ENCODE measurements around the gene KLHDC4. TPM values are rescaled to one million over a fixed set of nuclear protein-coding genes. Genes with fewer than 3 reads are reported as not detected.

Gene KLHDC4
- polyA plus RNA-seq, 1 of the 3 experiments (the other 2 are of a cell fraction) = 51.2 TPM

DNA sequence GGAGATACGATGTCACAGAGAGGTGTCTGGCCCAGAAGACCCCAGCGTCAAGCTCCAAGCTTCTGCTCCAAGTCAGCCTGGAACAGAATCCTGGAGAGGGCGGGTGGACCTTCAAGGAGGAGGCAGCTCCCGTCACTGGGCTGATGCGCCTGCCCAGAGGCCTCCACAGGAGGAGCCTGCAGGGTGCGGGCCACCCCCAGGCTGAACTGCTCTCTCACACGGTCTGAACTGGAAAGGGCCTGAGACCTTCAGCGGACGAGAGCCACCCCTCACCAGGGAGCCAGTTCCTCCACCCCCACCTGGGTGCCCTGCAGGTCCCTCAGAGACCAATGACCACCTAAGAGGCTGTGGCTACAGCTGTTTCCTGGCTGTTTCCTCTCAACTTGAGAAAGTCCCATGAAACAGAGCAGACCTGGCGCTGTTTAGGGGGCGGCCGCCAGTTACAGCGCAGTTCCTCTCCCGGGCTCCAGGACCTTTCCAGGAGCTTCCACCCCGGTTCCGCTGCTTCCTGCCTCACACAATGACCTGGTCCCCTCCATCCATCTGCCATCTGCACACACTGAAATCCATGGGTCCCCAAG lies 36.0 kb upstream of the KLHDC4 start:
- Histone ChIP-seq H3K9me3 (no peaks in the 10 kb centered on the region), H3K27me3 (ENCODE audit: insufficient read depth) (no peaks in the 10 kb centered on the region), H3F3A (replicated peaks; ENCODE audit: insufficient read depth) (no peaks in the 10 kb centered on the region), H2AFZ (ENCODE audit: low read depth) (no peak overlapping the region), H3K9me2 (no peaks in the 10 kb centered on the region), H3K4me2 (no peak overlapping the region), H3K36me3 (replicated peaks in 1 of 2; ENCODE audit: control insufficient read depth in 1 of 2, insufficient read depth in 2 of 2, low read length in 1 of 2) (no peaks in the 10 kb centered on the region), H3K9ac (no peak overlapping the region), H4K20me1 (ENCODE audit: insufficient read depth) (no peaks in the 10 kb centered on the region), H3K27ac (ENCODE audit: low read depth in 2 of 2, low read length in 1 of 2) (no peak overlapping the region), H3K4me1 (ENCODE audit: control insufficient read depth in 1 of 2, insufficient read depth in 2 of 2, low read depth in 1 of 2, low read length in 1 of 2) (peaks cover 6 to 12% of the 10 kb centered on the region in 2 experiments; a peak in 2 of 4 replicates), H3K4me3 (ENCODE audit: low read depth in 2 of 2, low read length in 1 of 2) (no peak overlapping the region), H3K79me2 (ENCODE audit: insufficient read depth) (no peaks in the 10 kb centered on the region)
- no peak for DNase-seq
- ChIA-PET POLR2A (no interaction called here), CTCF (interaction anchor here (1.4 to 13.2 kb wide), 2 partner anchors 22 to 70 kb away, joined by 5 to 113 read pairs; no protein-coding TSS in a partner anchor)
- 91% methylated on average over 9 of the region's 16 CpGs for WGBS (ENCODE audit: low lambda C conversion rate)
- TF ChIP-seq, protein P1, sequence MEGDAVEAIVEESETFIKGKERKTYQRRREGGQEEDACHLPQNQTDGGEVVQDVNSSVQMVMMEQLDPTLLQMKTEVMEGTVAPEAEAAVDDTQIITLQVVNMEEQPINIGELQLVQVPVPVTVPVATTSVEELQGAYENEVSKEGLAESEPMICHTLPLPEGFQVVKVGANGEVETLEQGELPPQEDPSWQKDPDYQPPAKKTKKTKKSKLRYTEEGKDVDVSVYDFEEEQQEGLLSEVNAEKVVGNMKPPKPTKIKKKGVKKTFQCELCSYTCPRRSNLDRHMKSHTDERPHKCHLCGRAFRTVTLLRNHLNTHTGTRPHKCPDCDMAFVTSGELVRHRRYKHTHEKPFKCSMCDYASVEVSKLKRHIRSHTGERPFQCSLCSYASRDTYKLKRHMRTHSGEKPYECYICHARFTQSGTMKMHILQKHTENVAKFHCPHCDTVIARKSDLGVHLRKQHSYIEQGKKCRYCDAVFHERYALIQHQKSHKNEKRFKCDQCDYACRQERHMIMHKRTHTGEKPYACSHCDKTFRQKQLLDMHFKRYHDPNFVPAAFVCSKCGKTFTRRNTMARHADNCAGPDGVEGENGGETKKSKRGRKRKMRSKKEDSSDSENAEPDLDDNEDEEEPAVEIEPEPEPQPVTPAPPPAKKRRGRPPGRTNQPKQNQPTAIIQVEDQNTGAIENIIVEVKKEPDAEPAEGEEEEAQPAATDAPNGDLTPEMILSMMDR (IDR thresholded peaks at IDR 0.05) = no peak
- TF ChIP-seq NFIC (IDR thresholded peaks at IDR 0.05; ENCODE audit: borderline replicate concordance) = no peak
- no peak for TF ChIP-seq IRF3 (IDR thresholded peaks at IDR 0.05; ENCODE audit: low read depth, low read length)
- TF ChIP-seq TAF1 (IDR thresholded peaks at IDR 0.05; ENCODE audit: borderline replicate concordance, low read depth, low read length) = no peak
- no peak for TF ChIP-seq GATA2 (CRISPR knock-in tag; IDR thresholded peaks at IDR 0.05)
- no peak for TF ChIP-seq ELF1 (IDR thresholded peaks at IDR 0.05)
- TF ChIP-seq SIN3A (IDR thresholded peaks at IDR 0.05; ENCODE audit: borderline replicate concordance, low read depth, low read length) = no peak

- Histone ChIP-seq H3K27me3 (ENCODE audit: insufficient read depth) (no peaks in the 10 kb centered on the region), H3K36me3 (replicated peaks in 1 of 2; ENCODE audit: control insufficient read depth in 1 of 2, insufficient read depth in 2 of 2, low read length in 1 of 2) (no peaks in the 10 kb centered on the region), H3K9ac (no peak overlapping the region), H3K79me2 (ENCODE audit: insufficient read depth) (no peaks in the 10 kb centered on the region), H3K4me3 (ENCODE audit: low read depth in 2 of 2, low read length in 1 of 2) (no peak overlapping the region), H3K4me2 (no peak overlapping the region), H3F3A (replicated peaks; ENCODE audit: insufficient read depth) (no peaks in the 10 kb centered on the region), H3K9me3 (no peaks in the 10 kb centered on the region), H3K27ac (ENCODE audit: low read depth in 2 of 2, low read length in 1 of 2) (no peak overlapping the region), H3K4me1 (ENCODE audit: control insufficient read depth in 1 of 2, insufficient read depth in 2 of 2, low read depth in 1 of 2, low read length in 1 of 2) (no peaks in the 10 kb centered on the region), H3K9me2 (no peaks in the 10 kb centered on the region), H2AFZ (ENCODE audit: low read depth) (no peak overlapping the region), H4K20me1 (ENCODE audit: insufficient read depth) (no peaks in the 10 kb centered on the region)
- no peak for DNase-seq
- TF ChIP-seq GABPA (IDR thresholded peaks at IDR 0.05; ENCODE audit: low read depth) (no peak), RAD21 (IDR thresholded peaks at IDR 0.05; ENCODE audit: low read length) (no peak), RXRA (IDR thresholded peaks at IDR 0.05; ENCODE audit: borderline replicate concordance, low read depth) (no peak), RFX5 (IDR thresholded peaks at IDR 0.05; ENCODE audit: low read length) (no peak), NFIC (IDR thresholded peaks at IDR 0.05; ENCODE audit: borderline replicate concordance) (no peak), ELF1 (IDR thresholded peaks at IDR 0.05) (no peak), IRF3 (IDR thresholded peaks at IDR 0.05; ENCODE audit: low read depth, low read length) (no peak), EP300 (IDR thresholded peaks at IDR 0.05; ENCODE audit: borderline replicate concordance in 1 of 2, low read depth in 1 of 2, low read length in 1 of 2) (no peak), SMC3 (IDR thresholded peaks at IDR 0.05; ENCODE audit: low read depth, low read length) (no peak)
- TF ChIP-seq, protein P1 (IDR thresholded peaks at IDR 0.05) = no peak
- ChIA-PET CTCF (no interaction called here), POLR2A (no interaction called here)
- WGBS (ENCODE audit: low lambda C conversion rate) = 79% methylated on average over 6 of the region's 6 CpGs
These were observed 34.7 kb upstream of the KLHDC4 start for GRCh38 chr16:87800497-87800896.

All from SK-N-SH (cell line).